ENCODE measurements around the gene RGL1.

The RGL1 gene

DNA sequence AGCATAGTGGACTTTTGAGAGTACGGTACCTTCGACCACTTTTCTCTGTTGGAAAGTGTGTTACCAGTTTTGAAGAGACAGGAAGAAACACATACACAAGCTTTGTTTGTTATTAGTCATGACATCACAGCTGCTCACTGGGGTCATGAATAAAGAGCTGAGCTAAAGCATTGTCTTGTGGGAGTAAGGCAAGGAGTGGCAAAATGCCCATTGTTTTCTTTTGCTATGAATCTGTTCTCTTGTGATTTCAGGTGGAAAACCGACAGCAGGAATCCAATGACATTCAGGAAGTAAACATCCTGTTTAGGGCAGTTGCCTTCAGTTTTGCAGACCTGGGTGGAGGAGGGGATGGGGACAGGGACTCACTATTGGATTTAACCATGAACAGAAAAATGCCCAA, 66.2 kb downstream of the RGL1 start:
- DNase-seq: no peak

DNA sequence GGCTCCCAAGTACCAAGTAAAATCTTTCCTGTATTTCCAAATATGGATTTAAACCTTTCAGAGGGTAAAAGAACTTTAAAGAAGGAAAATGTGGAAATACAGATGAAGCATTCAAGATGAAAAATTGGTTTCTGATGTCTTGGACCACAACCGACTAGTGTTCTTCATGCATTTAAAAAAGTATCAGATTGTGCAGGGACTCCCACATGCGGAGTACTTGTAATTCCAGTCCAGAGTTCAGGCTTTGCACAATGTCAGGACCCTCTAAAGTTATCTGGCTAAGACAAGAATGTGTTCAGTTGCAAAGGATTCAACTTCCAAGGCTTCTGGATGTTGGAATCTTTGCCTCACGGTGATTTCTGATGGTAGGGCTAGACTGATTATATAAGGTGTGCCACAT, 66.7 kb downstream of the RGL1 start:
- DNase-seq: no peak

DNA sequence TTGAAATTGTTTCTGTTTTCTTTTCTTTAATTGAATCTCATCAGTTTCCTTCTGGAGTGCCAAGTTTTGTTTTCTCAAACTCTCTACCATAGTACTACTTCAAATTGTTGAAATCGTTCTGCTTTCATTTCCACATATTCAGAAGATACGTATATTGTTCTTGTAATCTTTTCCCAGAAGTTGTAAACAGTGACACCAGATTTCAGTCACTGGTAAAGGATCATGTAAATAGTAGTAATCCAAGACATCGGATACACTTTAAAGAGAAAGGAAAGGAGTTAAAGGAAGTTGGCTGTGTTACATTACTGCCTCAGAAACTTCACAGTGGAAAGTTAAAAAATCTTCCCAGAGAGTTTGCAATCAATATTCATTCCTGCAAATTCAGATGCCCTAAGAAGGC, 67.5 kb downstream of the RGL1 start:
- no peak for DNase-seq

DNA sequence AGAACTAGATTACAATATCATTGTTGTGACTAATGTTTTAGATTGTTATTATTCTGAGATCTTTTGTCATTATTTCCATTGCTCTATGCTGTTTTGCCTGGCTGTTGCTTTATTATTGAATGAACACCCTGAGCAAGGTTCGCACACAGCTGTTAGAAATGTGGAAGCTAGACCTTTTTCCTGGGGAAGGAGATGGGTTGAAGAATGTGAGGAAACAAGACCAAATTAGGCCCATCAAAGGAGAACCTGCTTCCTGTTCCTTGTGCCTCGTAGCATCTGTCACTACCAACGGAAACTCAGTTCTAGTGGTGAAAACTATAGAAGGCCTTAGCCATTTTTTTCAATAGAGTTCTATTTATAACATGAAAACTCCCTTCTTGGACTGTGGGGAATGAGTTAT, 68.7 kb downstream of the RGL1 start:
- no peak for DNase-seq

DNA sequence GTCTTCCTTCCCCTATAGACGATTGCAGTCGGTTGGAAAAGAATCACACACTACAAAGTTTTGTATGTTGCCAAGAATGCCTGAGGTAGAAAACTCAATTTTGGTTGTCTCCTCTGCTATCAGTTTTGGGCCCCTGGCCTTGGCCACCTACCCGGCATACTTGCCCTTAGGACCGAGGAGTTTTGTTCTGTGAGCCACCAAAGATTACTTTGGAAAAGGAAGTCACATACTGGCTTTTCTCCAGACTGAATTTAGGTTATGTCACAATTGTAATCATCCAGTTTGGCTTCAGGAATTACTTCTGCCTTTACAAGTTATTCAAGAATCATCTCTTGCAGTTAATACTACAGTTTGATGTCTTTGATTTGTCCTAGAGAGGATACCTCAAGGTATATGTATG, 71.4 kb downstream of the RGL1 start:
- DNase-seq: no peak

DNA sequence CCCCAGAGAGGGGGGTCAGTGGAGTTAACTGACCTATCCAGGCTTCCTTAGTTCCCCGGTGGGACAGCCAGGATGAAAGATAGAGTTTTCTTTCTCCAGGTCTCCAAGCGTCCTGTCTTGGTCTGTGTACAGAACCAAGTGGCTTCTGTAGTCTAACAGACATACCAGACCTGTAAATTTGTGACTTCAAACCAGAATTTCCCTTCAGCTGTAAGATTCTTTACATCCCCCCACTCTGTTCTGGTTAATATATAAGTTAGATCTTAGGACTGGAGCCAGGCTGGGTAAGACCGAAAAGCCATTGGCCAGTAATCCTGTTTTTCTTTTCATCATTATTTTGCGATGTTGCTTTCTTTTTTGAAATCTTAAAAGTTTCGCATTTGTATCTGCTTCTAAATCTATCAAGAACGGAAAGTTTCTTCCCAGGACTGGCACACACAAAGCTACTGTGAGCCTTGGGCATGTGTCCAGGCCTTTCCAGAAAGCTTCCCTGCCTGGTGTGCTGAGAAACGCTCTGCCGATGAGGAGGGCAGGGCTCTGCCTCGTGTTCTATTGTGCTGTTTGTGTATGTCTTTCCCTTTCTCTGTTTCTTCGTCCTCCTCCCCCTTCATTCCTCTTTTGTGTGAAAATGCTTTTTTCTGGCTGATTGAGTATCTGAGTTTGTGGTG, 72.3 kb downstream of the RGL1 start:
- DNase-seq: no peak

DNA sequence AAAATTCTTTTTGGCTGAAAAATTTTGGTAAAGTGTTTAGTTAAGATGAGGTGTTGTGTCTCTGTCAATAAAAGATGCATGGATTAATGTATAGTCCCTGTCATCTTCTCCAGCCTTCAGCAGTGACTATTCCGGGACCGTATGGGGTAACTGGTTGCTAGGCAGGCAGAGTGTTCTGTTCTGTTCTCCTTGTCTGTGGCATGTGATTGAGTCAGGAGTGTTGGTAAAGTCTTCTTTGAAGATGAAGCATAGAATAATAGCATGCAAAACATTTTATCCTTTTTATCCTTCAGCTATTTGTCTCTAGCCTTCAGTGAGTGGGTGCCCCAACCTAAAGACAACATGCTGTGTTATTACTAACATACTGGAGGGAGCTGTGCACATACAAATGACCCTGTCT, 74.6 kb downstream of the RGL1 start:
- no peak for DNase-seq

DNA sequence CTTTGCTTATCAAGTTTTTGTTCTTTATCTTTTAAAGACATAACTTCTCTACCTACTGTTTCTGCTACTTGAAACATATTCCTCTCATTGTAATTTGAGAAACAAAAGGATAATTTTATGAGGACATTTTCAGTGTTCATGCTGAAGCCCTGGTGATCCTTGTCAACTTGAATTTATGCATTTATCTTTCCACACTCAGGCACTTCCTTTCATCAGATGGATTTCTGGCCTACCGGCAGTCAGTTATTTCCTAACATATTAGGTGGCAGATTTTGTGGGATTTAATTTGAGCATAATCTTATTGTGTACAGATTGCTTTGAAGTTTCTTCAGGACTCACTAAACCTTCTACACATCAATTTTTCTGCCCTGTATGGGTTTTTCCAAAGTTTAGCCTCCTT, 75.0 kb downstream of the RGL1 start:
- no peak for DNase-seq

DNA sequence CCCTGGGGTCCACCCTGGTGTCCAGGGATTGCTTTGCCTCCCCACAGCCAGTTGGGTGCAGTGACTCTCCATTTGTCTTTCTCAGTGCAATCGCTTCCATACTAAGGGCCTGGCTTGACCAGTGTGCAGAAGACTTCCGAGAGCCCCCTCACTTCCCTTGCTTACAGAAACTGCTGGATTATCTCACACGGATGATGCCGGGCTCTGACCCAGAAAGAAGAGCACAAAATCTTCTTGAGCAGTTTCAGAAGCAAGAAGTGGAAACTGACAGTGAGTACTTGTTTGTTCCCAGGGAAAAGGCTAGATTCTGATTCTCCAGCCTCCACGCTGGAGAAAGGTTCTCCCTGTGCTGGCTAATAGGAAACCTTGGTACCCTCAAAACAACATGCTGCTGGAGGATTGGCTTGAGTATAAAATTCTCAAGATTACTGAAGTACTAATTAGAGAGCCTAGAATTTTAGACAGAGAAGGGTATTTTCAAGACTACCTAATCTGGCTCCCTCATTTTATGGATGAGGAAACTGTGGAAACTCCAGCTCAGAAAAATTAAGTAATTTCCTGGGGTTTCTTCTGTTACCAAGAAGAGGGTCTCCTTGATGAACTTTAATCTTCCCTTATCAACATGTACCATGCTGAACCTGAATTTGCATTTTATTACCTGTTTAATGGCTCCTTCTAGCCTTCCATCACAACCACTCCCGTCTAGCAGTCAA, 75.8 kb downstream of the RGL1 start:
- no peak for DNase-seq

DNA sequence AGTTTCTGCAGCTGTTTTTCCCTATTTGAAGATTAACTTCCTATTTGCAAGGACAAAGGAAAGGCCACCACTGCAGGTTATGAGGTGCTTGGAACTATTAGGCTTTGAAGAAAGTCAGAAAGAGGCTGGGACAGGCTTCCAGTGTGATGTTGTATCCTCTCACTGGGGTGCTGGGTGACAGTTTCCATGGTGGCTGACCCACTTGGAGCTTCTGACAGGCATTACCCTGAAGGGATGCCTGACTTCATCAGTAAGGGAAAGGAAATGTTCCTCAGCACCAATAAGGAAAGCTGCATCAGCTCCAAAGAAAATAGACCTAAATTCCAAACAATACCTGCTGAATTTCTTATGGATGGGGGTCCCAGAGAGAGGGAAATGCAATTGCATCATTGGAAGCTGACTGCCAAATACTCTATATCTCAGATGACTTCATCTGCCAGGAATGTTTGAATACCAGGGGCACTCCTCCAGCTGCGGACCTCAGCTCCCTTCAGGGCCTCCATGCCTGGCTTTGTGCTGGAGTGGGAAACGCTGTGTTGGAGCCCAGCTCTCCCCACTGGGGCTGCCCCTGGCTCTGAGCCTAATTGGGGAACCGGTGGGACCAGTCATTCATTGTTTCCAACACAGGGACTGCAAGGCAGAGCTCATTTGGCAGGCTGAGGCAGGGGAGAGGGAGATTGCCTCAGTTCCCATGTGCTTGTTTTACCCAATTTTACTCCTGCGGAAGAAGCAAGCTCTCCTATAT, 76.6 kb downstream of the RGL1 start:
- peak; percentile 24 for DNase-seq

DNA sequence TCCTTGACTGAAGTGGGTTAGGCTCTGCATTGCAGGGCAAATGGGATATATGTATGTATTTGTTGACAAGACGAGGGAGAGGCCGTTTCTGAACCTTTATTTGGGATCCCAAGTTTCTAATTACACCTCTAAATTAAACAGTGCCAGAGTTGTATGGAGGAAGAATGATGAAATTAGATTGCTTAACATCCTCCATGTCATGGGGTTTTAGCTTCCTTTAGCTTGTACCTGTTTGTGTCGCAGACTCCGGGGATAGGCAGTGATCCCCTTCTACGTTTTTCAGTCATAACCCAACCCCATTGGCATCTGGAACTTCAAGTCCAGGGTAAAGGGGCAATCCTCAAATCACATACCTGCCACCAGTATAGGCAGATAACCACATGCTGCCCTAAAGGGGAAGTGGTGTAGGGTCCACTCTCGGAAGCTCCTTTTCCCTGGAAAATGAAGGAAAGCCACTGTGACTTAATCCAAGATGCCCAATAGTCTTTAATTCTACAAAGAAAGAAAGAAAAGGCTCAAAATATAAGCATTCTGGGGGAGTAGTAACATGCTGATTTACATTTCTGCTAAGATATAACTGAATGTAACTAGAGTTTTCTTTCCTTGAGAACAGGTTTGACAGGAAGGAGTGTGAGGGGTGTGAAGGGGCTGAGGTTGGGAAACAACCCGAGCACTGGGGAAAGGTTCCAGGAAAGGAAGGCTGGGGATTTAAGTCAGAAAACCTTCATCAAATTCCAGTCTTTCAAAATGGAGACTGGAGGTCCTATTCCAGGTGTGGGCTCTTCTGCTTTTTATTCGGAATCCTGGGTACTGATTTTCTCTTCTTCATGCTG, 77.6 kb downstream of the RGL1 start:
- no peak for DNase-seq

DNA sequence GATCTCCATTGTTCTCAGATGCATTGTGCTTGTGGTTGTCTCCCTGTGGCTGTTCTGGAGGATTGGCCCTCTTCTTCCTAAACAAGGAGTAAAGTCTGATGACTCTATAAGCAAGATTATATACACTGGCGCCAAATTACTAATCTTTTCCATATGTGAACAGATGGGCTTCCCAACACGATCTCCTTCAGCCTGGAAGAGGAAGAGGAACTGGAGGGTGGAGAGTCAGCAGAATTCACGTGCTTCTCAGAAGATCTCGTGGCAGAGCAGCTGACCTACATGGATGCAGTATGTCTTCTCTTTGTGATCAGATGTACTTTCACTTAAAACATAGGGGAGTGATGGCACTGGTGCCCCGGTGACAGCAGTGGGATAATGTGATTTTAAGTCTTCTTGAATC, 78.7 kb downstream of the RGL1 start:
- DNase-seq: no peak

DNA sequence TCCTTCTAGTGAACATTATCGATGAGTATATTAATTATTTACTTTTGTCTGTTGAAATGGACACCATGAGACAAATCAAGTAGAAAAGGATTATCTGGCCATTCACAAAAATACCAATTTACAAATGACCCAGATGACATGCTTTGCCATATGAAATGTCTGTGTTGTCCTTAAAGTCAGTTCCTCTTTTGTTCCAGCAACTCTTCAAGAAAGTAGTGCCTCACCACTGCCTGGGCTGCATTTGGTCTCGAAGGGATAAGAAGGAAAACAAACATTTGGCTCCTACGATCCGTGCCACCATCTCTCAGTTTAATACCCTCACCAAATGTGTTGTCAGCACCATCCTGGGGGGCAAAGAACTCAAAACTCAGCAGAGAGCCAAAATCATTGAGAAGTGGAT, 79.6 kb downstream of the RGL1 start:
- no peak for DNase-seq

DNA sequence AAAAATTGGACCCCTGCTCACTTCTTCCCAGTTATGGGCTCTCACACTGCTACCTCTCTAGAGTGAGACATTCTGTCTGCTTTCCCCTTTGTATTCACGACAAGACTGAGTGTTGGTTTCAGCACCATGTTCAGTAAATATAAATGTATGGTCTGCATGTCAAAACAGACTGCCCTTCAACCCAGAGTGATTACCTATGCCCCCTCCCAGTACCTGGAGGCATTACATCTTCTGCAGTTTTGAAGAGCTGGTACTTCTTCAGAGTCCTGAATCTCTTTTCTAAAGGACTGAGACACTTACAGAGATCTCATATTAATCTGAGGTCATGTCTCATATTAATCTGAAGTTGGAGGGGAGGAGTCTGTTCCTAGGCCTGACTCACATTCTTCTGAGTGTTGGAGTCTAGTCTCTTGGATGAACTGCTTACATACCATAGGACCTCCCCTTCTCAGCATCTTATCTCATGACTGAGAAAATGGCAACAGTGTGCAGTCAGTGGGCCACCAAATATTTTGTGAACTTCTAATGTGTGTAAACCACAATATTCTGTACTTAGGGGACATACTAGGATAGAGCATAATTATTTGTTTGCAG, 80.3 kb downstream of the RGL1 start:
- DNase-seq: no peak

DNA sequence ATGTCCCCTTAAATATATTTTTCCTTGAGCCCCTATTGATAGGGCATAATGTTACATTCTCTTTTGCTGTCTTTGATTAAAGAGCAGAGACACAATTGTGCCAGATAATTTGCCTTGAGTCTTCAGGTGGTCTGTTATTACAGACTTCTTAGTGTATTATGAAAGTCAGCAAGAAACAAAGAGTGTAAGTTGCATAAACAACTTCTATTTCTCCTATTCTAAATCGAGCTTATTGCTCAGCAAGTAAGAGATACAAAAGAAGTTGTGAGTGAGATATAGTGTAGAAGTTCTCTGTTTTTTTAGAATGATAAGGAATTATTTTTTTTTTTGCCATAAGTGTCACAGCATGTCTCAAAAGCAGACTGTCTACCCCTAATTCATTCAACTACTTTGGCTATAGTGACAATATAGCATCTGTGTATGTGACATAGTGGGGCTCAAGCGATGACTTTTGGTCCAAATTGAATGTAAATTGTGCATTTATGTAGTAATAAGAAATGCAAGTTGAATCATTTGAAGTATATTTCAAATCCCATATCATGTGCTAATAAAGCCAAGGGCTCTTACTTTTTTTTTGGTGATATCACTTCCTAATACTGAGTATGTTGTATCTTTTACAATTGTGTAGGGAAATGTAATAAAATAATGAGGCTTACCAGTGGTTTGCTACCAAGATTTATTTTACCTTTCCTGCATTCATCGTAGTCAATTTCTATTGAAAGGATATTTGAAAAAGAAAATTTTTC, 81.3 kb downstream of the RGL1 start:
- DNase-seq: no peak

DNA sequence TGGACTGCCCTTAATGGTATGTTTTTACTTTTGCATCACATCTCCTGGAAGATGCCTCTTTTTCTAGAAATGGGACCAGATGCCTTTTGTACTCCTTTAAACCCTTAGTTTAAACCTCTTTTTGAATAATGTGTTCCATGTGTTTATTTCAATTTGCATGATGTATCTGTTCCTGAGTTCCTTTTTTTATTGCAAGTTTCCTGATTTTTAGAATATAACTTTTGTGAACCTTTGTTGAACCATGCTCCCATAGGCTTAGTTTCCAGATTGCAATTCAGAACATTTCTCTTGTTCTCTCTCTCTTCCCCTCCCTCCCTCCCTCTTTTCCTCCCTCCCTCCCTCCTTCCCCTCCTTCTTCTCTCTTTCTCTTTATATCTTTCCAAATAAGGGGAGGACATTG, 81.9 kb downstream of the RGL1 start:
- DNase-seq: no peak

DNA sequence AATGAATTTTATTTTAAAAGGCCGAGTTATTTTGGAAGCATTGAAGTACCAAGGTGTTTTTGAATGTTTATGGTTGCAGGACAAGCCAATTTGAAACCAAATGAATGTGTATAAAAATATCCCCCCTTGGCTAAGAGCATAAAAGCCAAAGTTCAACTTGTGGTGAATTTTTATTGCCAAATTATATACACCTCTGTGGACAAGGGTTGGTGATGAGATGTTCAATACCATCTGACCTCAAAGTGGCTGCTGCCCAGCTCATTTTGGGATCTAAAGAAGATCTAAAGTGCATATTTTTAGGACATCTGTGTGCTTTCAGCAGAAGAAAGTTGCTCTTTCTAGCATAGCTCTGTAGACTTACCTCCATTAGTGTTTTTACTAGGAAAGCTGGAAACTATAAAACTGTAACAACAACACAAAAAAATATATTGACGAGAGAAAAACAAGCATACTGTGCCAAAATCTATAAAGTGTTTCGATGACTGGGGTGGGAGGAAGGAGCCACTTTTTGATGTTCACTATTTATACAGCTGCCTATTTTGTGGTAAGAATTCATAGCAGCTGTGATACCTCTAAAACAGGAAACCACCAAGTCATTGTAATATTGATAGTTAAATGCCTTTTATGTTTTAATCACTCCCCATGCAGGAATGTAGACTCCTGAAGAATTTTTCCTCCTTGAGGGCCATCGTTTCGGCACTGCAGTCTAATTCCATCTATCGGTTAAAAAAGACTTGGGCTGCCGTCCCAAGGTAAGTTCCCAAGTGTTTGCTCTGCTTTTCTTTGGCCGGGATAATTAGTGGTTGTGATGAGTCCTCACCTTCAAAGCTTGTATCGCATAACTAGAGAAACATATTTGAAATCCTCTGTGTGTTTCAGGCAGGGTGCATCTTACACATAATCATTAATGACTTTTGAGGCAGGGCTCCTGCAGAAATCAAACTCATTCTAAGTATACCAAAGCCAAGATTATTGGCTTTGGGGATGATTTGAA, 83.2 kb downstream of the RGL1 start:
- no peak for DNase-seq

DNA sequence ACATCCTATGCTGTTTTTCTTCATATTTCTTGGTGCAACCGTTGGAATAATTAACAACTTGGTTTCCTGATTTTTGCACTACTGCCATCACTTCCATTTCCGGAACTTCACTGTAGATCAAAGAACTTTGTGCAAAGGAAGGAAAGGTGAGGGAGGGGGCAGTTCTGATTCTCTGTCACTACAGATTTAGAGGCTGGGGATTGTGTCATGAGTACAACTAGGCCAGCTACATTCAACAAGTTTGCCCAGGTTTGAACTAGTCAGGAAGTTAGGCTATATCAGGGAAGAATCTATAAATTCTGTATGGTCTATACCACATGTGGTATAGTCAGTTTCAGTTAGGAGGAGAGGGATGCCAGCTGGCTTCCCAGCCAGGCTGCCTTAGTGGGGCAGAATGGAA, 84.2 kb downstream of the RGL1 start:
- DNase-seq: no peak

DNA sequence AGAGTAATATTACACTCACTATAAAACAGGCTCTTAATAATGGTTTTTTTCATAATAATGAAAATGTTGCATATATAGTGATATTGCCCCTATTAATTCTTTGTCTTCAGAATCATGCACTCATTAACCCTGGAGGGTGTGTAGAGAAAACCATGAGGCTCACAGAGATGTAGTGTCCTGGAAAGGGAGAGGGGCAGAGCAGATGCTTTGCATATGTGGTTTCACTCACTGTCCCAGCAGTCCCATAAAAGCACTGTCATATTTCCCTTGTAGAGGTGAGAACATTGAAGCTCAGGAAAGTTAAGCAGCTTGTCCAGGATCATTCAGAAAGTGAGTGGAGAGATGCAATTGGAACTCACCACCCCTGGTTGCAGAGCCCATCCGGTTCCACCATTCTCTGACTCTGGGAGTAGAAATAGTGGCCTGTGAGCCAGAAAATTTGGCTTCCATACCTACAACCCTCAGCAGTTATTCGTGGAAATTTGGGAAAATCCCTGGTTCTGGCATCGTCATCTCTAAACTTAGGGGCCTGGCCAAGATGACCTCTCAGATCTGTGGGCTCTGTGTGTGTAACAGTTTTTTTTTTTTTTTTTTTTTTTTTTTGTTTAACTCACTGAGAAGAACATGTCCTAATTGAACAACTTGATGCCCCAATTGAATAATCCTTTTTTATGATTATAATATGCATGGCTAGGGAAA, 86.4 kb downstream of the RGL1 start:
- DNase-seq: no peak

DNA sequence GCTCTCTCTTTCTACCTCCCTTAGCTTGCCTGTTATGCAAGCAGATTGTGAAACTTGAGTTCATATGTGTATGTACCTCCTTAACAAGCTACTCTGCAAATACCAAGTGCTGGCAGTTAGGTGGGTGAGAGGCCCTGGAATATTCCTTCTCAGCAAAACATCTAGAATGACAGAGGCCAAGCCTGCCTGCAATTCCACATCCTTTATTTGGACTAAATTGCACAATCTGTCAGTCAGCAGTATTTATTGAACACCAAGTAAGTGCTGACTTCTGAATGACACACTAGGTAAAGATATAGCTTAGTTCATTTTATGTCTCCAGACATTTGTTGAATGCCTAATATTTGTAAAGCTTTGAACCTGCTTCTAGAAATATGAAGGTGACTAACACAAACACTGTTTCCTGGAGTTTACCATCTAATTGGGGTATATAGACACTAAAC, 87.5 kb downstream of the RGL1 start:
- DNase-seq: no peak

Measured in NCI-H1092 treated with DMSO at 0.1 percent for 48 hours (cell line).